ENCODE results near the gene MED16. TPM values are rescaled to one million over a fixed set of nuclear protein-coding genes. Genes with fewer than 3 reads are reported as not detected.

MED16 gene
- total RNA-seq, 1 donor from 2014 or later, result 51.8 TPM

DNA sequence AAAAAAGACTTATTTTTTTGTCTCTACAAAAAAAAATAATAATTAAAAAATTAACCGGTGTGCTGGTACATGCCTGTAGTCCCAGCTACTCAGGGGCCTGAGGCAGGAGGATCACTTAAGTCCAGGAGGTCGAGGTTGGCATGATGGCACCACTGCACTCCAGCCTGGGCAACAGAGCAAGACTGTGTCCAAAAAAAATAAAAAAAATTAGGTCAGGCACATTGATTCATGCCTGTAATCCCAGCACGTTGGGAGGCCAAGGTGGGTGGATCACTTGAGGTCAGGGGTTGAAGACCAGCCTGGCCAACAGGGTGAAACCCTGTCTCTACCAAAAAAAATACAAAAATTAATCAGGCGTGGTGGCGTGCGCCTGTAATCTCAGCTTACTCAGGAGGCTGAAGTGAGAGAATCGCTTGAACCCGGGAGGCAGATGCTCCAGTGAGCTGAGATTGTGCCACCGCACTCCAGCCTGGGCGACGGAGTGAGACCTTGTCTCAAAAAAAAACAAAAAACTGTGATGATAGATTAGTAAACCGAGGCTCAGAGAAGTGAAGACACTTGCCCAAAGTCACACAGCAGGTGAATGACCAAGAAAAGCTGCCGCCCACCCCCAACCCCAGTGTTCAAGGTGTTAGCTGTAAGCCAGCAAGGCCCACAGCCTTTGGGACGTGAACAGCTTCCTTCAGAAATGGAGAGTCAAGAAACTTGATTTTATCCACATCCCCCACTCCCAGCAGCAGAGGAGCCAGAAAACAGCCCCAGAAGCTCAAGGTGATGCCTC, 9.6 kb upstream of the MED16 start:
- Histone ChIP-seq H3K27ac (no peak overlapping the region), H3K9me3 (no peaks in the 10 kb centered on the region), H3K4me3 (no peak overlapping the region), H3K4me1 (no peaks in the 10 kb centered on the region), H3K36me3 (peaks cover 4% of the 10 kb centered on the region), H3K27me3 (no peaks in the 10 kb centered on the region)
- intact Hi-C loops (cut with DNase I), result no loop called here
- DNase-seq, result no peak
- TF ChIP-seq, protein P1, sequence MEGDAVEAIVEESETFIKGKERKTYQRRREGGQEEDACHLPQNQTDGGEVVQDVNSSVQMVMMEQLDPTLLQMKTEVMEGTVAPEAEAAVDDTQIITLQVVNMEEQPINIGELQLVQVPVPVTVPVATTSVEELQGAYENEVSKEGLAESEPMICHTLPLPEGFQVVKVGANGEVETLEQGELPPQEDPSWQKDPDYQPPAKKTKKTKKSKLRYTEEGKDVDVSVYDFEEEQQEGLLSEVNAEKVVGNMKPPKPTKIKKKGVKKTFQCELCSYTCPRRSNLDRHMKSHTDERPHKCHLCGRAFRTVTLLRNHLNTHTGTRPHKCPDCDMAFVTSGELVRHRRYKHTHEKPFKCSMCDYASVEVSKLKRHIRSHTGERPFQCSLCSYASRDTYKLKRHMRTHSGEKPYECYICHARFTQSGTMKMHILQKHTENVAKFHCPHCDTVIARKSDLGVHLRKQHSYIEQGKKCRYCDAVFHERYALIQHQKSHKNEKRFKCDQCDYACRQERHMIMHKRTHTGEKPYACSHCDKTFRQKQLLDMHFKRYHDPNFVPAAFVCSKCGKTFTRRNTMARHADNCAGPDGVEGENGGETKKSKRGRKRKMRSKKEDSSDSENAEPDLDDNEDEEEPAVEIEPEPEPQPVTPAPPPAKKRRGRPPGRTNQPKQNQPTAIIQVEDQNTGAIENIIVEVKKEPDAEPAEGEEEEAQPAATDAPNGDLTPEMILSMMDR (IDR thresholded peaks at IDR 0.05), result no peak
- ATAC-seq, result no peak

DNA sequence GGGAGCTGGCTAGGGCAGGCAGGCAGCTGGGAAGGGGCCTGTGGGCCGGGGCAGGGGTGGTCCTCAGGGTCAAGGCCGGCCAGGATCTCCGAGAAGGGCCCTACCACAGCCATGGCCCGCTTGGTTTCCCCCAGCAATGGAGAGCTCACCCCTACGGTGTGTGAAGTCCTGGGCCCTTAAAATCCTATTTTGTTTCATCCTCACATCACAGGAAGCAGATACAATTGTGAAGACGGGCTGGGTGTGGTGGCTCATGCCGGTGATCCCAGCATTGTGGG, 9.0 kb upstream of the MED16 start:
- no peaks in the 10 kb centered on the region for H3K9me3 ChIP-seq
- no peak overlapping the region for H3K27ac ChIP-seq
- no peak for DNase-seq
- H3K27me3 ChIP-seq, result no peaks in the 10 kb centered on the region
- H3K4me1 ChIP-seq, result no peaks in the 10 kb centered on the region
- TF ChIP-seq, protein P1 (IDR thresholded peaks at IDR 0.05), result no peak
- H3K36me3 ChIP-seq, result peaks cover 6% of the 10 kb centered on the region
- intact Hi-C loops (cut with DNase I), result no loop called here
- no peak overlapping the region for H3K4me3 ChIP-seq
- ATAC-seq, result no peak

DNA sequence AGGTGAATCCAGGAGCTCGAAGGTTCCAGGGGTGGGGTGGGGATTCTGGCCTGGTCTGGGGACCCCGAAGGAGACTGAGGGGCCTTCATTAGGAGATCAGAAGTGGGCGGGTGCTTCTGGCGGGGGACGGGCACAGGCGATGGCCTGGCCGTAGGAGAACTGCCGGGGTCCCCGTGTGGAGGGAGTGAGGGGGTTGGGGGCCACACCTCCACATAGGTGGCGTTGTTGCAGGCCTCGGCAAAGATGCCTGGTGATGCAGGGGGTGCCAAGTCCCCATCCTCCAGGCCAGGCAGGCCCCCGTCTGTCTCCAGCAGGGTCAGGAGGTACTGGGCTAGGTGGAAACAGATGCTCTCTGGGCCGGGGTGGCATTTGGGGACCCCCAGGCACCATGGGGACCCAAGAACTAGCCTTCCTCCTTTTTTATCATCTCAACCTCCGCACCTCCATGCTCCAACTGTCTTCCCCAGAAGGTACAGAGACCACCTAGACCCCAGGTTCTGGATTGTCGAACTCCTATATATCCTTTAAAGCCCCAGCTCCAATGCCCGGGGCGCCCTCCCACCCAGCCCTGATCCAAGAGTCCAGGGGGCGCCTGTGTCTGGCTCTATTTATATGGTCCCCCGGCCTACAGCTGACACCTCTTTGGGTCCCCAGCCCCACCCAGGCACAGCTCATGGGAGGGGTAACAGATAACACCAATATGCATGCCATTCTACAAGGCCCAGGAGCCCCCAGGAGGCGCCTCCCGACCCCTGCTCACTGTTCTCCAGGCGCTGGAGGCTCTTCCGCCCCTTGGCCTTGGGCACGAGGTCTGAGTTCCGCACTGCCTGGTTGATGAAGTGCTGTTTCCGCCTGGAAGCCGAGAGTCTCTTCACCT, 8.5 kb upstream of the MED16 start:
- Histone ChIP-seq H3K27ac (no peak overlapping the region), H3K36me3 (peaks cover 9% of the 10 kb centered on the region), H3K9me3 (no peaks in the 10 kb centered on the region), H3K27me3 (no peaks in the 10 kb centered on the region), H3K4me1 (no peaks in the 10 kb centered on the region), H3K4me3 (no peak overlapping the region)
- intact Hi-C loops (cut with DNase I), result no loop called here
- no peak for DNase-seq
- TF ChIP-seq, protein P1 (IDR thresholded peaks at IDR 0.05), result no peak
- ATAC-seq, result no peak

DNA sequence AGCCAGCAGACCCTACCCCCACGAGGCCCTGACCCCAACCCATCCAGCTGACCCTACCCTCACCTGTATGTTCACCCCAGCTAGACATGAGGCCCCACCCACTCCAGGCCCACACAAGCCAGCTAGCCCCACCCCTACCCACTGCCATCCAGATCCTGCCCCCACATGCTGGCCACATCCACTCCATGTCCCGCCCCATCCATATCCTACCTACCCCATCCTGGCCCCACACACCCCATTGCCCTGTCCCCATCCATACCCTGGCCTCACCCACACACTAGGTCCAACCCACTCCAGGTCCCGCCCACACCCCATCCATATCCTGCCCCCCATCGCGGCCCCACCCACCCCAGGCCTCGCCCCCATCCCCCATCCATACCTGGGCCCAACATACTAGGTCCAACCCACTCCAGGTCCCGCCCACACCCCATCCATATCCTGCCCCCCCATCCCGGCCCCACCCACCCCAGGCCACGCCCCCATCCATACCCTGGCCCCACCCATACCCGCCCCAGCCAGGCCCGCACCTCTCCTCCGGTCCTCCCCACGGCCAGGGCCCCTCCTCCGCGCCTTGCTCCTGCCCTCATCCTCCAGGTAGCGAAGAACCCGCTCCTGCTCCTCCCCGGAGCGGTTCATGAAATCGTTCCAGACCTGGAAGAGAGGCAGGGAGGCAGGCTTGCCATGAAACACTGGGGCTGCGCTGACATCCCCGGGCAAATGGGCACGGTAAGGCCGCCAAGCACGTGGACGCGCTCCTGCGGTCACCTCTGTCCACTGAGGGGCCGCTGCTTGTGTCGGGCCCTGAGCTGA, 7.5 kb upstream of the MED16 start:
- TF ChIP-seq, protein P1 (IDR thresholded peaks at IDR 0.05), result no peak
- DNase-seq, result no peak
- Histone ChIP-seq H3K36me3 (peaks cover 9% of the 10 kb centered on the region), H3K9me3 (no peaks in the 10 kb centered on the region), H3K4me1 (no peaks in the 10 kb centered on the region), H3K4me3 (no peak overlapping the region), H3K27me3 (no peaks in the 10 kb centered on the region), H3K27ac (no peak overlapping the region)
- peak; percentile 53 for ATAC-seq
- intact Hi-C loops (cut with DNase I), result no loop called here

DNA sequence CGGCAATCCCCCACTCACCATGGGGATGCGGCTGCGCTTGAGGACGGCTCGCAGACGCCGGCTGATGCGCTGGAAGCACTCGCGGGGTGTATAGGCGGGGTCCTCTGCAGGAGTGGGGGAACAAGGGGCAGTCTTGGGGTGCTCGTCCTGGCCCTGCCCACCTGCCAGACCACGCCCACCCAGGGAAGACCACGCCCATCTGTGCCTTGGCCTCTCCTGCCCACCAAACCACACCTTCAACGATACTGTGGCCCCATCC, 7.0 kb upstream of the MED16 start:
- DNase-seq, result no peak
- peak; percentile 4 for ATAC-seq

More for the DNA sequence above, 7.0 kb upstream of the MED16 start:
- Histone ChIP-seq H3K4me1 (no peaks in the 10 kb centered on the region), H3K4me3 (no peak overlapping the region), H3K36me3 (peaks cover 9% of the 10 kb centered on the region), H3K27me3 (no peaks in the 10 kb centered on the region), H3K27ac (no peak overlapping the region), H3K9me3 (no peaks in the 10 kb centered on the region)
- TF ChIP-seq, protein P1 (IDR thresholded peaks at IDR 0.05), result no peak
- intact Hi-C loops (cut with DNase I), result no loop called here

Measured in upper lobe of right lung (tissue), 1 donor.